ENCODE results near the gene CCR5AS.

The CCR5AS gene

GRCh38 chr3:46400000-46400734, 6.7 kb downstream of the CCR5AS start:
- intact Hi-C loops (cut with DNase I) = no loop called here
- 84 to 86% methylated on average over 8 of the region's 8 CpGs for WGBS, 2 donors
- H3K9me3 ChIP-seq = no peaks in the 10 kb centered on the region

GRCh38 chr3:46399557-46399956, 7.3 kb downstream of the CCR5AS start:
- no peaks in the 10 kb centered on the region for H3K9me3 ChIP-seq
- H3K4me1 ChIP-seq = no peaks in the 10 kb centered on the region
- no peak overlapping the region for H3K27ac ChIP-seq
- no peaks in the 10 kb centered on the region for H3K27me3 ChIP-seq
- DNase-seq = no peak
- TF ChIP-seq CTCF (IDR thresholded peaks at IDR 0.05) (no peak), POLR2AphosphoS5 (IDR thresholded peaks at IDR 0.05) (no peak), POLR2A (IDR thresholded peaks at IDR 0.05) (no peak), EP300 (IDR thresholded peaks at IDR 0.05) (no peak)
- no peaks in the 10 kb centered on the region for H3K36me3 ChIP-seq
- WGBS, 2 donors = 64 to 84% methylated on average over 2 of the region's 2 CpGs
- no peak overlapping the region for H3K4me3 ChIP-seq
- intact Hi-C loops (cut with DNase I) = no loop called here

More at GRCh38 chr3:46400000-46400734, 6.7 kb downstream of the CCR5AS start:
- H3K36me3 ChIP-seq = no peaks in the 10 kb centered on the region
- no peaks in the 10 kb centered on the region for H3K4me1 ChIP-seq
- DNase-seq = no peak
- TF ChIP-seq POLR2A (IDR thresholded peaks at IDR 0.05) (no peak), POLR2AphosphoS5 (IDR thresholded peaks at IDR 0.05) (no peak), CTCF (IDR thresholded peaks at IDR 0.05) (no peak), EP300 (IDR thresholded peaks at IDR 0.05) (no peak)
- H3K4me3 ChIP-seq = no peak overlapping the region
- H3K27me3 ChIP-seq = no peaks in the 10 kb centered on the region
- no peak overlapping the region for H3K27ac ChIP-seq

- WGBS, 2 donors = 89% methylated on average over 2 of the region's 2 CpGs
- intact Hi-C loops (cut with DNase I) = no loop called here
Observed at GRCh38 chr3:46399098-46399497, 7.8 kb downstream of the CCR5AS start.

GRCh38 chr3:46398186-46398955, 8.5 kb downstream of the CCR5AS start:
- no peak for DNase-seq

More at GRCh38 chr3:46399098-46399497, 7.8 kb downstream of the CCR5AS start:
- H3K4me3 ChIP-seq = no peak overlapping the region
- H3K9me3 ChIP-seq = no peaks in the 10 kb centered on the region
- no peaks in the 10 kb centered on the region for H3K27me3 ChIP-seq
- no peaks in the 10 kb centered on the region for H3K4me1 ChIP-seq
- no peaks in the 10 kb centered on the region for H3K36me3 ChIP-seq
- no peak for TF ChIP-seq POLR2AphosphoS5 (IDR thresholded peaks at IDR 0.05)
- no peak for TF ChIP-seq POLR2A (IDR thresholded peaks at IDR 0.05)
- TF ChIP-seq CTCF (IDR thresholded peaks at IDR 0.05) = no peak
- no peak for TF ChIP-seq EP300 (IDR thresholded peaks at IDR 0.05)
- no peak overlapping the region for H3K27ac ChIP-seq
- DNase-seq = no peak

More at GRCh38 chr3:46398186-46398955, 8.5 kb downstream of the CCR5AS start:
- Histone ChIP-seq H3K4me1 (no peaks in the 10 kb centered on the region), H3K36me3 (no peaks in the 10 kb centered on the region), H3K9me3 (no peaks in the 10 kb centered on the region), H3K4me3 (no peak overlapping the region), H3K27me3 (no peaks in the 10 kb centered on the region), H3K27ac (no peak overlapping the region)
- TF ChIP-seq POLR2A (IDR thresholded peaks at IDR 0.05) (no peak), POLR2AphosphoS5 (IDR thresholded peaks at IDR 0.05) (no peak), EP300 (IDR thresholded peaks at IDR 0.05) (no peak), CTCF (IDR thresholded peaks at IDR 0.05) (no peak)
- whole genome bisulfite sequencing, 2 donors = 92 to 98% methylated on average over 6 of the region's 6 CpGs
- intact Hi-C loops (cut with DNase I) = no loop called here
